ENCODE results near the gene TBXAS1.
"Not testable (repeated sequence)": the region's sequence is repeated elsewhere in the genome, so short reads cannot be mapped to it uniquely, and the experiment has no call there.

TBXAS1 gene

DNA sequence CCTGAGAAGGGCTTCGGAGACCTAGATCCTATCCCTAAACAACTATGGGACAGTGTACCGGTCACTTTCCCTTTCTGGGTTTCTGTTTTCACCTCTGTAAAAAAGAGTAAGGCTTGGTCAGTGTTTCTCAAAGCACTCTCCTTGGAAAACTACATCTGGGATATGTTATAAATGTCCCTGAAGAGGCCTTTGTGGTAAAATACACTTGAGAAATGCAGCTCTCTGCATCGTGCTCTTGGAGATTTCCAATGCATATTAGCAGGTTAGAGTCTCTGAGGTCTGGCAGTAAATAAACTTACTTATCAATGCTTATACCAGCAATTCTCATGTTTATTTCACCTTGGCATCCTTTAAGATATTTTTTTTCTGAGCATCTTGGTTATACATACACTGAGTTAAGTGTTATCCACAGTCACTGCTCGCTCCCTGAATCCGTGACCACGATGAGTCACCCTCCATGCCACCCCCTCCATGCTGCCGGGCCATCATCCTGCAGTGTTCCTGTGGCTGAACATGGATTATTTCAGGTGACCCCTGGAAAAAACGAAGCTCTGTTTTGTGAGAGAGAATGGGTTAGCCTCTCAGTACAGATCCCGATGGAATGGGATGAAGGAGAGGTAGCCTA lies 3.3 kb upstream of the TBXAS1 start:
- no peak for DNase-seq (ENCODE audit: low read depth in 2 of 2)

- no peak for DNase-seq (ENCODE audit: low read depth in 2 of 2)
These were observed 2.0 kb upstream of the TBXAS1 start for GRCh38 chr7:139827042-139827441.

DNA sequence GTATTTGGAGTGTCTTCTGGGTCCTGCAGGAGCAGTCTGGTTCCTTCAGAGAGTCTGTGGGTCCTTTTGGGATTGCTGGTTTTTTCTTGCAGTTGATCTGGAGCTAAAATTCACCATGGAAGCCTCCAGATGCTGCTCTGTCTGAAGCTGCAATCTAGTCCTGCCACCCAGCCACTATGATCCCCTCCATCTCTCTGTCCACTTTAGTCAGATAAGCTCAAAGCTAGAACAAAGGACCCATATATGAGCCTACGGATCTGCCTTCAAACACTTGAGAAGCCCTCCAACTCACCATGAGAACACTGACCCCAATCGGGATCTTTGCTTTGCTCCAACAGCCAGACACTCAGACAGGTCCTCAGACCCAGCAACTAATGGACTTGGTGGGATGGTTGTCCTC lies 618 bp upstream of the TBXAS1 start:
- no peak for DNase-seq (ENCODE audit: low read depth in 2 of 2)

- DNase-seq (ENCODE audit: low read depth in 2 of 2): no peak
These were observed 682 bp downstream of the TBXAS1 start for GRCh38 chr7:139829775-139830117.

GRCh38 chr7:139830292-139830691 lies 1.2 kb downstream of the TBXAS1 start:
- DNase-seq (ENCODE audit: low read depth in 2 of 2): no peak

- no peak for DNase-seq (ENCODE audit: low read depth in 2 of 2)
These were observed 1.9 kb downstream of the TBXAS1 start for GRCh38 chr7:139830782-139831501.

GRCh38 chr7:139835848-139836247 lies 6.8 kb downstream of the TBXAS1 start:
- DNase-seq (ENCODE audit: low read depth in 2 of 2): not testable (repeated sequence)

- not testable (repeated sequence) for DNase-seq (ENCODE audit: low read depth in 2 of 2)
These were observed 8.2 kb downstream of the TBXAS1 start for GRCh38 chr7:139837291-139837690.

DNA sequence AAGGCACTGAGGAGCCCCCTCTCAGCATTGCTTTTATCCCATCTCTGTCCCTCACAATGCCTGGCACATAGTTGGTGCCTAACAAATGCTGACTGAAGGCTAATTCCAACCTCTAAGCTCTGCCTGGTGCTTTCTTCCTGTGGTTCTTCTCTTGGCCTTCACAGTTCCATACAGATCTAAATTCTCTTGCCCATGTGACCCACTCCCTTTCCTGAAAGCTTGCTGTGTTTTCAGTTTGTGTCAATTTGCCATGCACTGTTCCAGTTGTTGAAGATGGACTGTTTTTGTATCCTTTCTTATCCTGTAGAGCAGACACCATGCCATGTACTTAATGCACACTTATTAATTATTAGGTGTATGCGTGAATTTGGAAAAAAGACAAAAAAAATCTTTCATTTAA lies 9.2 kb downstream of the TBXAS1 start:
- no peak for DNase-seq (ENCODE audit: low read depth in 2 of 2)

GRCh38 chr7:139838876-139839275 lies 9.8 kb downstream of the TBXAS1 start:
- DNase-seq (ENCODE audit: low read depth in 2 of 2): no peak

DNA sequence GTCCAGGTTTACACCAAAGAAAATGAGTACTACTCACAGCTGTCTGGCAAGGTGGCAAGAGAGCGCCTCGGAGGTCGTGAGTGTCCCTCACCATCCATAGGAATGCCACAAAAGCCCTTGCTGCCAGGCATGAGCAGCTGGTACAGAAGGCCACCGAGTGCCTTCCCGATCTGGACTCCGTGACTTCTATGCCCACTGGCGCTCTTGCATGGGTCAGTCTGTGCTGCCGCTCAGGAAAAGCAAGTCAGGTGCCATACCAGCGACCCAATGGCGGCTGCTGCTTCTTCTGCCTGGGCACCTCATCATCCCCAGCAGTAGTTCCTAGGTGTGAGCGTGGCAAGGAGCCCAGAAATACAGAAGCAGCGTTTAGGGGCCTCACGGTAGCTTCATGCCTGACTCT lies 11.7 kb downstream of the TBXAS1 start:
- DNase-seq (ENCODE audit: low read depth in 2 of 2): no peak

DNA sequence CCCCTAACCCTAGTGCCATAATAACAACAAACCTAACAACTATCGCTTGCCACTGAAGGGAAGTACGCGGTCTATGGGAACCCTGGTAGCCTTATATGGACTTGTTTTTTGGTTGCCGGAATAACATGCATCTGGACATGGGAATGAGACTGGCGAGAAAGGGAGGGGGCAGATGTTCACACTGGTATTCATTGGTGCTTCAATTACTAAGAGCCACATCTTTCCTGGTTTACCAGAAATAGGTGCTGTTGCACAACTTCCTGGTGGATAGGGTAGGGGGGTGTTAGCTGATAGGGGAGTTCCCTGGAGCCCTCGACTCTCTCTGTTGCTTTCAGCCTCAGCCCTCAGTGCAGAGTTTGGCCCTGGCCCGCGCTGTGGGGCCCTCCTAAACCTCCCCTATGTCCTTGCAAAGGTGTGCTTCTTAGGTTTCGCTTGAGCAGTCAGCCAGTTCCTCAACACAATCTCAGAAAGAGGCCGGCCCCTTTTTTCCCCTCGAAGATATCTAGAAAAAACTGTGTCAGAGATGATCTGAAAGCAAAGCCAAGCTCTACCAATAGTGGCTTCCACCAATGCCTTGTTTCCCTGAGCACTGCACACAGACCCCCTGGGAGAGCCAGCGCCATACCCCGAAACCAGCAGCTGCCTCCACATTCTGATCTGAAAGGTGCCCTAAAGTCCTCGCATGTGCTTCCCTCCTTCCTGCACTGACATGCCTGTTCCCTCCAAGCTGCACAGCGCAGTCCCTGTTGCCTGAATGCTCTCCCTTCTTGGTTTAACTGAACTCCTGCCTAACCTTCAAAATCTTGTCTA lies 13.5 kb downstream of the TBXAS1 start:
- DNase-seq (ENCODE audit: low read depth in 2 of 2): no peak

DNA sequence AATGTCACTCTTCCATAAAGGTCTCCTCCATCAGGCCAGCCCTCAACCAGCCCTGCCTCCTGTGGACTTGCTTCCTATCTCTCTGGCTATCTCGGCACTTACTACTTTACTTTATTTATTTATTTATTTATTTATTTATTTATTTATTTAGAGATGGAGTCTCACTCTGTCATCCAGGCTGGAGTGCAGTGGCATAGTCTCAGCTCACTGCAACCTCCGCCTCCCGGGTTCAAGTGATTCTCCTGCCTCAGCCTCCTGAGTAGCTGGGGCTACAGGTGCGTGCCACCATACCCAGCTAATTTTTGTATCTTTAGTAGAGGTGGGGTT lies 14.1 kb downstream of the TBXAS1 start:
- DNase-seq (ENCODE audit: low read depth in 2 of 2): not testable (repeated sequence)

DNA sequence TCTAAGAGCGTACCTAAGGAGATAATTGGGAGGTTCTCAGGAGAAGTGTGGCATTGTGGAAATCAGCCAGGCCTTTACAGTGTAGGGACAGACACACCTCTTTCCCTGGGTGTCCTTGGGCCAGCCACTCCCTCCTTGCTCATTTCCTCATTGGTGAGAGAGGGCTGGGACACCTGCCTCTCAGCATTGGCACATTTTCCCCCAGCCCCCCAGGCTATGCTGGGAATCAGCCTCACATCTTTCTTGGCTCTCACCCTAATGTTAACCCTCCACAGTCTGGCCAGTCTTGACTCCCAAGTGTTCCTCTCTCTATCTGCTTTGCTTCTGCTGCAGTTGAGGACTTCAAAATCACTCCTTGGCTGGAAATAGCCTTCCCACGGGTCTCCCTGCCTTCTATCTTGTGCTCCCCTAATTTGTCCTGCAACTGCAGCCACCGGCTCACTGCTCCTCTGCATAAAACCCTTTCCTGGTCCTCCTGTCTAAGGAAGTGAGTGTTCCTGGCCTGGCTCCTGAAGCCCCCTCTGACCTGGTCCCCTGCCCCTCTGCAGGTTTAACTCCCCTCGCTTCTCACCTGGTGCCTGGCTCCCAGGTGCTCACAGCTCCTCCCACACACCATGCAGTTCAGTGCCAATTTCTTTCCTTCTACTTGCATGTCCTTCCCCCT lies 15.8 kb downstream of the TBXAS1 start:
- no peak for DNase-seq (ENCODE audit: low read depth in 2 of 2)

DNA sequence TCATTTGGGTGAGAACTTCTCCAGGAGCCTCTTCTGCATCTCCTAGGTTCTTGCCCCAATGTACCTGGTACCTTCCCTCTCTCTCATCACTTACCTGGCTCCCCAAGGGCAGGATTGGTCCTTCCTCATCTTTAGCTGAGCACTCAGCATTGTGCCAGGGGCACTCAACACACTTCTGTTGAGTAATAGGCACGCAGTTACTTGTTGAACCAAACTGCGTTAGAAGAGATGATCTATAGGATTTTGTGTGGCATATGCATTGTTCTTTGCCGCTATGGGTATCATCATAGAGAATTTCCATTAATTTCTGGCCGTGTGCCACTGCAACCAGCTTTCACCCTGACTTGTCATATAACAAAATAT lies 16.4 kb downstream of the TBXAS1 start:
- DNase-seq (ENCODE audit: low read depth in 2 of 2): no peak

GRCh38 chr7:139846297-139846696 lies 17.2 kb downstream of the TBXAS1 start:
- no peak for DNase-seq (ENCODE audit: low read depth in 2 of 2)

DNA sequence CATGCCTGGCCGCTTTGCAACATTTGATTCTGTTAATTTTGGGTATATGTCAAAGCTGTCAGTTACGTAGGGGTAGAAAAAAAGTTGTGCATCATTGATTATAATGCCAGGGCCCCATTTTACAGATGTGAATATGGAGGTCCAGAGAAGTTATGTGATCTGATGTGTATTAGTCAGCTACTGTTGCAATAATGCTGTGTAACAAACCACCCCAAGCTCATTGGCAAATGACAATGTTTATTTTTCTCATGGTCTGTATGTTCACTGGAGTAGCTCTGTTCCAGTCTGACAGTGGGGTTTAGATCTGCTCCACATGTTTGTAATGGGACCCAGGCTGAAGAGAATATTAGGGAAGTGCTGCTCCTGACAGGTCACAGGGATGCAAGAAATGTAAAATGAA lies 19.2 kb downstream of the TBXAS1 start:
- DNase-seq (ENCODE audit: low read depth in 2 of 2): no peak

- DNase-seq (ENCODE audit: low read depth in 2 of 2): no peak
These were observed 21.8 kb downstream of the TBXAS1 start for GRCh38 chr7:139850906-139851305.

GRCh38 chr7:139851770-139852481 lies 22.9 kb downstream of the TBXAS1 start:
- DNase-seq (ENCODE audit: low read depth in 2 of 2): no peak

DNA sequence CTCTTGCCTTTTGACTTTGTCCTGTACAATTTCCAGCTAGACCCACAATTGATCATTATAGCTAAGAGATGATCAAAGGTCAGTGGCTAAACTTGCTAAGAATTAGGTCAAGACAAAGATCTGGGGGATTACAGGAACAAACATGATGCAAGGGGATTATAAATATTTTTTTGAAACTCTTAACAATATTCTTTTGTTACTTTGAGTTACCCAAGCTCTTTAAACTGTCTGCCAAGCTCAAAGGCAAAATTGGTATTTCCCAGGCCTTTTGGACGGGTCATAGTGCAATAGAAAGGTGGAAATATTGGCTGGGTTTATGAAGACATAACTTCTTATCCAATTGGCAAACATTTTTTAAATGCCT lies 23.4 kb downstream of the TBXAS1 start:
- no peak for DNase-seq (ENCODE audit: low read depth in 2 of 2)

DNA sequence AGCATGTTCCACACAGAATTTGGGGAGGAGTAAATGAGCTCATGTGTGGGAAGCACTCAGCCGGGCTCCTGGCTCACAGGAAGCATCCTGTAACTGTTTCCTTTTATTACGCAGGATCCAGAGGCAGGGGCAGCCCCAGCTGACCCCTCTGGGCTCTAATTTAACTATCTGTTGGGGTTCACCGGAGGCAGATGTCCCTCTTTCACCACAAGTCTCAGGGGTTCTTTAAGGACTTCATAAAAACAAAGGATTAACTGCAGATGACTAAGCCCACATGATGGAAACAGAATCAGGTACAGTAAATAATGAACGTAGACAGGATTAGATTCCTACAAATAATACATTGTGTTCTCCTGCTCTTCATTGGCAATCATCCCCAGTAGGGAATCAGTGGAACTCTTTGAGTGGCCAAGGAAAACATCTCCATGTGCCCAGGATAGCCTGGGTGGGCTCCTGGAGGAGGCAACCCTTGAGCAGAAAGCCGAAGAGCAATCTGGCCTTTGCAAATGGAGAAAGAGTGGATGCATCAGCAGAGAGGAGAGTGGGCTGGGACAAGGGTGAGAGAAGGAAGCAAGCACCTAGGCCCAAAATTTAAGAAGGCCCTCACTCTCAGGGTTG lies 24.6 kb downstream of the TBXAS1 start:
- DNase-seq (ENCODE audit: low read depth in 2 of 2): no peak

DNA sequence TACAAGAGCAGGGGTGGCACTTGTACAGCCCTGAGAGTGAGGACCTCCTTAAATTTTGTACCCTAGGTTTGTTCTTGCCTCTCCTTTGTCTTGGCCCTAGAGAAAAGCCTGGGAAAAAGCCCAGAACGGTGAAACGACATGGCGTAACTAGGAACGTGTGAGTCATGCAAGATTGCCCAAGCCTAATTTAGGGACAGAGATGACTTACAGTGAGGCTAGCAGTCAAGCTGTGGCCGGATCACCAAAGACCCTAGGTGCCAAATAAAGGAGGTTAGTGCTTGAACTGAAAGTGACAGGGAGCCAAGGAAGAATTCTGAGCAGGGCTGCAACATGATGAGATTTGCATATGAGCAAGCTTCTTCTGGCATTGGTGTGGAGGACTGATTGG lies 25.1 kb downstream of the TBXAS1 start:
- no peak for DNase-seq (ENCODE audit: low read depth in 2 of 2)

Measured in stimulated activated CD8-positive, alpha-beta memory T cell treated with anti-CD3 and anti-CD28 coated beads, Interleukin-2, amount 100 ng/mL, for 48 hours (primary cell).